K562 (cell line): Measurements from ENCODE around the gene AIFM3. TPM values are rescaled to one million over a fixed set of nuclear protein-coding genes. Genes with fewer than 3 reads are reported as not detected.

ENCODE experiments used
- ELF4 ChIP-seq: fragments of 450-650 bp; formaldehyde crosslinking; IDR thresholded peaks from 2 replicates; pipeline ENCODE4 v1.4.0; 2022; ENCODE audit warnings: missing genetic modification characterization
- ETS2 ChIP-seq: IDR thresholded peaks from 2 replicates; pipeline ENCODE4 v1.6.1; 2016; ENCODE audit warnings: borderline replicate concordance, missing genetic modification characterization, mild to moderate bottlenecking, moderate library complexity, missing compliant biosample characterization; ENCODE audit not compliant: poor library complexity, severe bottlenecking
- KLF6 ChIP-seq: fragments of 250-450 bp; sonication (Bioruptor Pico); IDR thresholded peaks from 2 replicates; pipeline ENCODE4 v1.4.0; 2020; ENCODE audit warnings: mild to moderate bottlenecking, moderate library complexity, borderline replicate concordance
- MCM7 ChIP-seq, 2 experiments: fragments of 450-650 bp; IDR thresholded peaks; 2 replicates each; pipeline ENCODE4 v1.6.1; 2016 to 2018
- NFE2L1 ChIP-seq: fragments of 450-650 bp; IDR thresholded peaks from 2 replicates; pipeline ENCODE4 v1.6.1; 2016; ENCODE audit warnings: missing genetic modification characterization, low read depth, mild to moderate bottlenecking, missing compliant biosample characterization, moderate library complexity, borderline replicate concordance
- RAD21 ChIP-seq, 2 experiments: fragments of 250-450 bp in 1 of 2; fragments of 450-650 bp in 1 of 2; sonication (Bioruptor Pico) in 1 of 2; formaldehyde crosslinking in 1 of 2; IDR thresholded peaks in 1 of 2; conservative IDR thresholded peaks in 1 of 2; 2 replicates each; pipeline versions ENCODE4 v1.4.0 to v1.8.0; 2020 to 2022; ENCODE audit warnings: mild to moderate bottlenecking in 2 of 2, moderate library complexity in 1 of 2
- SUPT5H ChIP-seq: fragments of 450-650 bp; IDR thresholded peaks from 2 replicates; pipeline ENCODE4 v1.6.1; 2016
- TCFL5 ChIP-seq: fragments of 250-450 bp; sonication (Bioruptor Pico); conservative IDR thresholded peaks from 2 replicates; pipeline ENCODE4 v1.6.1; 2021; ENCODE audit warnings: mild to moderate bottlenecking, moderate library complexity, matching md5 sums
- THRA ChIP-seq: fragments of 450-650 bp; IDR thresholded peaks from 2 replicates; pipeline ENCODE4 v1.6.1; 2017; ENCODE audit warnings: mild to moderate bottlenecking, moderate library complexity
- UBTF ChIP-seq, 2 experiments: IDR thresholded peaks; 2 replicates each; pipeline ENCODE4 v1.6.1; 2012; ENCODE audit warnings: improper control_type of control experiment in 2 of 2, low read depth in 2 of 2, low read length in 2 of 2, borderline replicate concordance in 1 of 2
- YY1 ChIP-seq, 3 experiments: IDR thresholded peaks; 2 replicates each; pipeline ENCODE4 v1.6.1; 2011; ENCODE audit warnings: low read length in 2 of 3, mild to moderate bottlenecking in 2 of 3, moderate library complexity in 2 of 3, borderline replicate concordance in 1 of 3, control low read depth in 1 of 3, low read depth in 1 of 3; ENCODE audit not compliant: insufficient read depth in 3 of 3, insufficient replicate concordance in 2 of 3, control insufficient read depth in 1 of 3, insufficient read length in 1 of 3; ENCODE audit errors: extremely low read depth in 1 of 3
- ZNF121 ChIP-seq: sonication (generic); formaldehyde crosslinking; conservative IDR thresholded peaks from 2 replicates; pipeline ENCODE4 v1.8.0; 2022; ENCODE audit warnings: missing genetic modification reagents
- ZNF282 ChIP-seq: sonication (generic); formaldehyde crosslinking; IDR thresholded peaks from 2 replicates; pipeline ENCODE4 v1.8.1; 2023; ENCODE audit warnings: missing genetic modification reagents
- ZNF395 ChIP-seq: fragments of 200-800 bp; sonication (Bioruptor generic); IDR thresholded peaks from 2 replicates; pipeline ENCODE4 v1.6.1; 2017; ENCODE audit warnings: missing genetic modification characterization, missing compliant biosample characterization
- ZNF592 ChIP-seq: fragments of 450-650 bp; IDR thresholded peaks from 2 replicates; pipeline ENCODE4 v1.6.1; 2017; ENCODE audit warnings: antibody characterized with exemption, mild to moderate bottlenecking
- ZNF76 ChIP-seq: fragments of 250-450 bp; sonication (Bioruptor Pico); IDR thresholded peaks from 2 replicates; pipeline ENCODE4 v1.4.0; 2020; ENCODE audit warnings: mild to moderate bottlenecking, moderate library complexity, borderline replicate concordance
- polyA plus RNA-seq, 8 experiments: library from polyadenylated mRNA; depleted of rRNA in 4 of 8; stranded (reverse) in 5 of 8; unstranded in 3 of 8; fragments of >200 nt; fragmentation: Nextera tagmentation in 2 of 8; fragmentation: Illumina TruSeq in 1 of 8; extraction: Ambion mirVana in 2 of 8; extraction: Trizol in 1 of 8; gene quantifications; 2 replicates each; pipeline versions ENCODE4 v1.2.1 to v1.2.3, GENCODE V29; 2011 to 2014; ENCODE audit warnings: inconsistent platforms in 1 of 8, missing spikeins in 1 of 8
- total RNA-seq, 7 experiments: library from RNA; depleted of rRNA in 6 of 7; stranded (reverse); fragments of >200 nt in 6 of 7; fragmentation: Illumina TruSeq in 2 of 7; extraction: Trizol in 2 of 7; gene quantifications; 2 replicates each; pipeline versions ENCODE4 v1.2.1 to v1.2.3, GENCODE V29; 2011 to 2021; ENCODE audit warnings: low replicate concordance in 1 of 7

The AIFM3 gene
- total and polyA plus RNA-seq, 9 of the 15 experiments (the other 6 are each of a cell fraction or from before 2014, with no cell fraction given), result 0.03 to 0.20 (median 0.07) TPM; not detected in 1

- TF ChIP-seq YY1 (IDR thresholded peaks at IDR 0.05; ENCODE audit: borderline replicate concordance in 1 of 3, control insufficient read depth in 1 of 3, extremely low read depth in 1 of 3, insufficient read depth in 3 of 3, insufficient read length in 1 of 3, insufficient replicate concordance in 2 of 3, low read depth in 1 of 3, low read length in 2 of 3) (peak in 1 of 3 experiments; percentile 19), ELF4 (CRISPR knock-in tag) (no peak), RAD21 (CRISPR knock-in tag; conservative IDR thresholded peaks at IDR 0.05 in 1 of 2, IDR thresholded peaks at IDR 0.05 in 1 of 2) (0 out of 4 replicates have a peak, but pooled peaks of 1 of the 2 experiments have one; percentile 8), KLF6 (CRISPR knock-in tag) (0 out of 2 replicates have a peak, but pooled peaks have one; percentile 16), UBTF (IDR thresholded peaks at IDR 0.05; ENCODE audit: borderline replicate concordance in 1 of 2, low read depth in 2 of 2, low read length in 2 of 2) (0 out of 4 replicates have a peak, but pooled peaks of 1 of the 2 experiments have one; percentile 47), SUPT5H (peak; percentile 45; the same call in 1 of the 2 replicates), ZNF592 (no peak), NFE2L1 (tag) (no peak), ZNF282 (no peak), ZNF121 (CRISPR knock-in tag) (no peak), ETS2 (no peak), THRA (no peak), ZNF395 (CRISPR knock-in tag) (no peak), ZNF76 (CRISPR knock-in tag) (no peak), TCFL5 (no peak), MCM7 (IDR thresholded peaks at IDR 0.05) (no peak)
Measured at GRCh38 chr22:20952544-20953341, 14.3 kb upstream of the AIFM3 start (continued).
